HG03066 (cell line): ENCODE results near the gene ANAPC2.

Experiments used
- ATAC-seq: cut with Tn5 transposase; IDR thresholded peaks from one replicate; pipeline ENCODE4 v1.9.1; 2021; ENCODE audit warnings: low read depth; ENCODE audit not compliant: unreplicated experiment

The ANAPC2 gene

DNA sequence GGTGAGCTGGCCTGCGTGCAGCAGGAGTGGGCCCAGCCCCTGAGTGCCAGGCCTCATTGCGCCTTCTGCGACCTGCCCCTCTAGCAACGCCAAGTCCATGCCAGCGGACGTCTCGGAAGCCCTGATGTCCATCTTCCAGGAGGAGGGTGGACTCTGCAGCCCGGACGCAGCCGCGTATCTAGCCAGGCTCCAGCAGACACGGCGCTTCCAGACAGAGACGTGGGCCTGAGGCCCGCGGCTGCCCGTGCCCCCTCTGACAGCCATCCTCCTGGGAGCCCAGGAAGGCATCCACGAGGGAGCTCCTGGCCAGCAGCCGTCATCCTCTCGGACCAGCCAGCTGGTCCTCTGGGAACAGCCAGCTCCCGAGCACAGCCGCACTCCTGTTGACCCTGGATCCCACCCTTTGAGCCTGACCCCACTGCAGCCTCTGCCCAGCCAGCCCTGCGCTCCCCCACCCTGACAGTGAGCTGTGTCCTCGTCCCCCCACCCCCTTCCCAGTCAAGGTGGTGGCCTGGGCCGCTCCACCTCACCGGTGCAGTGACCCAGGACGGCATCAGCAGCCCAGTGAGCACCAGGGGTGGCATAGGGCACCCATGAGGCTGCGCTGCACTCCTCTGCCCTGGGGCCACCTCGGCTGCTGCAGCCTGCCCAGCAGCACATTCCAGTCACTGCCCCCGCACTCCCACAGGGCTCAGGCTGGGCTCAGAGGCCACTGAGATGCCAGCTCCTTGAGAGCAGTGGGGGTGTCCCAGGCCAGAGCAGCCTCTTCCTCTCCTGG is 28.0 kb upstream of the ANAPC2 start:
- ATAC-seq: no peak

DNA sequence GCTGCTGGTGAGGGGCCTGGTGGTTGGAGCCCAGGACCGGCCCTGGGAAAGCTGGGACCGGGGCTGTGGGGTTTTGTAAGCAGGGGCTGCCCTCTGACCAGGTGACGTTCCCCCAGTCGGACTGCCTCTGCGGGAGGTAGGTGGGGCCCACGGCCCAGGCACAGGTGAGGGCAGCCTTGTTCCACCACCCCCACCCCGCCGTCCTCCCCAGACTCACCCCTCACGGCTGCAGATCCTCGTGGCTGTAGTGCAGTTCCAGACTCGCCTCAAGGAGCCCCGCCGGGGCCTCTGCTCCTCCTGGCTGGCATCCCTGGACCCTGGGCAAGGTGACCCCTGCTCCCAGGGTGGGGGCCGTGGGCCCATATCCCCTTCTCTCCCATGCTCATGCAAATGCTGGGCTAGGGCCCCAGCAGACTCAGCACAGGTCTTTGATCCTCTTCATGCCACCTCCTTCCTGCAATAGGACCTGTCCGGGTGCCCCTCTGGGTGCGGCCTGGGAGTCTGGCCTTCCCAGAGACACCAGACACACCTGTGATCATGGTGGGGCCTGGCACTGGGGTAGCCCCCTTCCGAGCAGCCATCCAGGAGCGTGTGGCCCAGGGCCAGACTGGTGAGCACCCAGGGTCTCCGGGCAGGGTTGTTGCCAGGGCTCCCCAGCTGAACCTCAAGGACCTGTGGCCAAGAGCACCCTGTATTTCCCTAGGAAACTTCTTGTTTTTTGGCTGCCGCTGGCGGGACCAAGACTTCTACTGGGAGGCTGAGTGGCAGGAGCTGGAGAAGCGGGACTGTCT is 27.0 kb upstream of the ANAPC2 start:
- ATAC-seq: no peak

DNA sequence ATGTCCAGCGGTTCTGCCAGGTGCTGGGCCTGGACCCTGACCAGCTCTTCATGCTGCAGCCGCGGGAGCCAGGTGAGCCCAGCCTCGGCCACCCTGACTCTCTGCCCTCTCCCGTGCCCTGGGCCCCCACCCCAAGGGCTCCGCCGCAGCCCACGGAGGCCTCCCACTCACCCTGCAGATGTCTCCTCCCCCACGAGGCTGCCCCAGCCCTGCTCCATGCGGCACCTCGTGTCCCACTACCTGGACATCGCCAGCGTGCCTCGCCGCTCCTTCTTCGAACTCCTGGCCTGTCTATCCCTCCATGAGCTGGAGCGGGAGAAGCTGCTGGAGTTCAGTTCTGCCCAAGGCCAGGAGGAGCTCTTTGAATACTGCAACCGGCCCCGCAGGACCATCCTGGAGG is 26.3 kb upstream of the ANAPC2 start:
- ATAC-seq: no peak

DNA sequence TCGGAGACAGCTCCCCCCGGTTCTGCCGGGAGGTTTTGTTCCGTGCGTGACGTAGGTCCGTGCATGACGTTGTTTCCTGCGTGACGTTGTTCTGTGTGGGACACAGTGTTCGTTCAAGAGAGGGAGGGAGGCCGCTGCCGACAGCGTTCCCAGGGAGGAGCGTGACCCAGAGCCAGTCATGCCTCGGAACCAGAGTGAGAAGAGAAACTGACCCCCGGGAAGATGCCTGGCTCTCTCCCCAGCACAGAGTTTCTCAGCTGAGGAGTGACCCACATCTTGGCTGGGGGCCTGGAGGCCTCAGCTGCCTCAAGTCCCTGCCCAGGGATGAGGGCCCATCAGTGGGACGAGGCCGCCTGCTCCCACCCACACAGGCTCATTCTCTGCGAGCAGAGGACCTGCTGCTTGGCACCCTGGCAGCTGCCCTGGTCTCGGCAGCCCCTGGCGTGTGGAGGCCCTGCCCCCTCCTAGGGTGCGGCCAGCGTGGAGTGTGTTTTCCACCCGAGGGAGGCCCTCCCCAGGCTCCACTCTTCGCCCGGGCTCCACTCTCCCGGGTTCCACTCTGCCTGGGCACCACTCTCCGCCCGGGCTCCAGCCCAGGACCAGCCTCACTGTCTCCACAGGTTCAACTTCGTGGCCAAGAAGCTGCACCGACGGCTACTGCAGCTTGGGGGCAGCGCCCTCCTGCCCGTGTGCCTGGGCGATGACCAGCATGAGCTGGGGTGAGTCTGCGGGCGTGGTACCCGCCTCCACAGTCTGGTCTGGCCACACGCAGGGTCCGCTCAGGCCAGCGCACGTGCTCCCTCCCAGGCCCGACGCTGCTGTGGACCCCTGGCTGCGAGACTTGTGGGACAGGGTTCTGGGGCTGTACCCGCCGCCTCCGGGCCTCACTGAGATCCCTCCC is 25.1 kb upstream of the ANAPC2 start:
- ATAC-seq: no peak

DNA sequence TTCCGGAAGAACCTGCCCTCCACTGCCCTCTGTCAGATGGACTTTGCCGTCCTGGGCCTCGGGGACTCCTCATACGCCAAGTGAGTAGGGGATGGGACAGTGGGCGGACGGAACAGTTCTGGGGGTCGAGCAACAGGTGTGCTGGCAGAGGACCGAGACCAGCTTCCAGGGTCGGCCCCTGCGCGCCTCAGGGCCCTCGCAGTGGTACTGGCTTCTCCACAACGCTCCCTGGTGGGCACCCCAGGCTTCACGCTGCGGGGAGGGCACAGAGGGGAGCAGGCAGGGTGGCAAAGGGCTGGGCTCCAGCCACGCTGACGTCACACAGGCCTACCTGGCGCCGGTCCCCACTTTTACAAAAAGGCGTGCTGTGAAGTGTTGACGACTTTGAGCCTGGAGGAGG is 24.2 kb upstream of the ANAPC2 start:
- ATAC-seq: no peak

DNA sequence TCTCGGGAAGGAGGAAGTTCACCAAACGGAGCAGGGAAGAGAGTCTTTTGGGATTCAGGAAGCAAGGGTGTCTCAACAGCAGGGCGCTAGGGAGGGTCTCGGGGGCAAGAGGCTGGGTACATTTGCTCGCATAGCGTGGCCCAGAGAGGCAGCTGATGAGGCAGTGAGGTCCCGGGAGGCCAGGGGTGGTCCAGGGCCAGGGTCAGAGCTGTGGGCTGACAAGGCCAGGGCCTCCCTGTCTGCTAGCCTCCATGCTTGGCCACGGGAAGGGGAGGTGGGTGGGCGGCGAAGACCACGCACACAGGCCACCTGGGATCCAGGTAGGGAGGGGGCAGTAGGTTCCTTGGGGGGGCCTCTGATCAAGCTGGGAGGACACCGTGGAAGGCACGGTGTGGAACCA is 23.2 kb upstream of the ANAPC2 start:
- ATAC-seq: no peak

DNA sequence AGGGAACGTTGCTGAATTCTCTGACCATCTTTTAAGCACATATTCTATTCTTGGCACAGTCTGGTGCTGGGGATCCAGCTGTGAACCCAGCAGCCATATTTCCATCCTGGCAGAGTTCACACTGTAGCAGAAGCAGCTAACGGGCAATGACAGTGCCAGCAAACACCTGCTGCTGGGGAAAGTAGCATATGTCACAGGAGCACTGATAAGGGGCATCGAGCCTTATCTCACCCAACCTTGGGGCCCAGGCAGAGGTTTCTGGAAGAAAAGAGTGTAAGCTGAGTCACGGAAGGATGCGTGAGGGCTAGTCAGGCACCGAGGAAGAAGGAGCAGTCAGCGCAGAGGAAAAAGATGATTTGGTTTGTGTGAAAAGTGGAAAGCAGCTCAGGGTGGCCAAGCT is 18.2 kb upstream of the ANAPC2 start:
- no peak for ATAC-seq

DNA sequence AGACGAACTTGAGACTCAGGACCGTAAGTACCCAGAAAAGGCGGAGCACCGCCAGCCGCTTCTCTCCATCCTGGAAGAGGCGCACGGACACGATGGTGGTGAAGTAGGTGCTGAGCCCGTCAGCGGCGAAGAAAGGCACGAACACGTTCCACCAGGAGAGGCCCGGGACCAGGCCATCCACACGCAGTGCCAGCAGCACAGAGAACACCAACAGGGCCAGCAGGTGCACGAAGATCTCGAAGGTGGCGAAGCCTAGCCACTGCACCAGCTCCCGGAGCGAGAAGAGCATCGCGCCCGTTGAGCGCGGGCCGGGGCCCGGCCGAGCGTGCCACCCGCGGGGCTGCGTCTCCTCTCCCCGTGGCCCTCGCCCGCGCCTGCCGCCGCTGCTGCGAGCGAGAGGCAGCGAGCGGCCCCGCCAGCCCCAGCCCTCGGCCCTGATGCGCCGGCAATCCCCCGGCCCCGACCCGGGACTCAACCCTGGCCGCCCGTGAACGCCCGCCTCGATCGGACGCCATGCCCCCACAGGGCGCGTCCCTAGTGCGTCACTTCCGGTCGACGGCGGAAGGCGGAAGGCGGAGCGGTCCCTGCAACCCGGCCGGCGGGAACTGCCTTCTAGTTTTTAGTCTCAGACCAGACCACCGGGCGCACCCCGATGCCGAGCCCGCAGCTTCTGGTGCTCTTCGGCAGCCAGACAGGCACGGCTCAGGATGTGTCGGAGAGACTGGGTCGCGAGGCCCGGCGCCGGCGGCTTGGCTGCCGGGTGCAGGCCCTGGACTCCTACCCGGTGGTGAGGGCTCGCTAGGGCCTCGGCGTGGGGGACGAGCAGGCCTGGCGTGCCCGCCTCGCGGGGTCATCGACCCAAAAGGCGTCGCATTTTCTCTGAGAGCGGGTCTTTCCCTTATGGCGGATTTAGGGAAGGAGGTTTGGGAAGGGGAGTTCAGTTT is 17.0 kb upstream of the ANAPC2 start, which contains the start of the genes NDOR1 and TMEM203:
NDOR1 (plus strand) TSS at position 575 of the 944 bp plus-strand sequence; CDS start at position 653, 78 bp downstream.
TMEM203 (minus strand) TSS at position 523 of the 944 bp plus-strand sequence; CDS start at position 289, 234 bp downstream.
- no peak for ATAC-seq

DNA sequence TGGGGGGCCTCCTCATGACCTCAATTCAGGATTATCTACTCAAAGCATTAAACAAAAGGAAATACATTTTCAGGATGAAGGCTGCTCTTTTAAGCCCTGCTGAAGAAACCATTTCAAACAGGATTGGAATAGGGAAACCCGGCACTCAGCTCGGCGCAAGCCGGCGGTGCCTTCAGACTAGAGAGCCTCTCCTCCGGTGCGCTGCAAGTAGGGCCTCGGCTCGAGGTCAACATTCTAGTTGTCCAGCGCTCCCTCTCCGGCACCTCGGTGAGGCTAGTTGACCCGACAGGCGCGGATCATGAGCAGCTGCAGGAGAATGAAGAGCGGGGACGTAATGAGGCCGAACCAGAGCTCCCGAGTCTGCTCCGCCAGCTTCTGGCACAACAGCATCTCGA is 16.4 kb upstream of the ANAPC2 start:
- ATAC-seq: no peak

DNA sequence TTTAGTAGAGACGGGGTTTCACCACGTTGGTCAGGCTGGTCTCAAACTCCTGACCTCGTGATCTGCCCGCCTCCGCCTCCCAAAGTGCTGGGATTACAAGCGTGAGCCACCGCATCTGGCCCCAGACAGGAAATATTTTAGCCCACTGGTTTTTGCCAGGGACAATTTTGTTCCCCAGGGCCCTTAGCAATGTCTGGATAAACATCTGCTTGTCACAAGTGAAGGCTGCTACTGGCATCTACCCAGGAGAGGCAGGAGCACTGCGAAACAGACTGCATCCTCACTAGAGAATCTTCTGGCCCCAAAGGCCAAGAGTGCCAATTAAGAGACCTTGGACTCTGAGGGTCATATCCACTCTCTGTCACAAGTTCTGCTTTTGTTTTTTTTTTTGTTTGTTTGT is 14.6 kb upstream of the ANAPC2 start:
- ATAC-seq: no peak

DNA sequence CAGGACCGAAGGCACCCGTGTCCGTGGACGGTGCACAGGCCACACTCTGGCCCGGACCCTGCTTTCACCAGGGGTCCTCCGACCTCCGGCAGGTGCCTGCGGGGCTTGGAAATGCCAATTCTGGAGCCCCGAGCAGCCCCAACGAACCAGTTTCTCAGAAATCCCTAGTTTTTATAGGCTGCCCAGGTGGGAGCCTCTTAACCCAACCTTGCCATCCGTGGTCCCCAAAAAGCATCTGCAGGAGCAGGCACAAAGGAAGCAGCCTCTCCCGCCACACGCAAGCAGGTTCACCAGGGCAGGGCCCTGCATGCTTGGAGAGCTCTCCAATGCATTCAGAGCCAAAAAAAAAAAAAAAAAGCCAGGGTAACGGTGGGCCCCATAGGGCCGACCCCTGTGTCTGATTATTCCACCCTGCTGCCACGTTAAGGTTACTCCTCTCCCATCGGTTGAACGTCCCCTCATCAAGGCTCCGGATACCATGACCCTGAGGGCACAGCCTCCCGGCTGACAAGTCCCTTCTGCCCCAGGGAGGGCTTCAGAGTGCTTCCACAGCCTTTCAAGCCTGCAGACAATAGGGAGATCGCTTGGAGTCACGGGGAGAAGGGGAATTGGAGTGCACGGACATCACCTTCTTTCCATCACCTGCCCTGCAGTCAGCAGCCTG is 13.0 kb upstream of the ANAPC2 start:
- ATAC-seq: no peak

DNA sequence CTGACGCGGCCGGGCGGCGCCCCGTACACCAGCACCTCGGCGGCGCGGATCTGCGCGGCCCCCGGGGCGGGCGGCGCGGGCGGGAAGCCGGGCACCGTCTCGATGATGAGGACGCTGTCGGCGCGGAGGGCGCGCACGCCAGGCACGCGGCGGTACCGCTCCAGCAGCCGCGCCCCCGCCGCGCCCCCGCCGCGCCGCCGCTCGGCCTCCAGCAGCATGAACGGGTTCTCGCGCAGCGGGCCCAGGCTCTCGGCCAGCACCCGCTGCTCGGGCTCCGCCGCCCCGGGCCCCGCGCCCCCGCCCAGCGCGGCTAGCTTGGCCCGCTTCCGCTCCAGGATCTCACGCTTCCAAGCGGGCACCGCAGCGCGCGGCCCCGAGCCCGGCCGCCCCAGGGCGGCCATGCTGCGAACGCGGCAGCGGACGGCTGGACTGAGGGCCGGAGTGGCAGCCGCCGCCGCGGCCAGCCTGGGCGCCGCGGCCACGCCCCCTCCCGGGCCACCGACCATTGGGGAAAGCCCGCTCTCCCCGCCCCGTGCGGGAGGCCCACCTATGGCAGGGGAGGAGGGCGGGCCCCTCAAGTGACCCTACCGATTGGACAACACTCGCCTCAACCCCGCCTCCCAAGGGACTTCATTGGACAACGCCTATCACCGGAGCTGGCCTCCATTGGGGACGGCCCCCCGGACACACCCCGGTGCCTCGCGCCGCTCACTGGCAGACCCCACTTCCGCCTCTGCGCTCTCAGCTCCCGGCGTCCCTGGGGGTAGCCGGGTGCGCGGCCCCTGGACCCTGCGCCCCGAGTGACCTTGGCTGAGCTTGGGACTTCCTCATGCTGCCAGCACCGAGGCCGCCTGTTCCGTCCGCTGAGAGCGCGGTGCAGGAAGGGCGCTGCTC is 12.2 kb upstream of the ANAPC2 start, which contains the start of gene TPRN:
TPRN (minus strand) TSS at position 431 of the 894 bp plus-strand sequence; CDS start at position 401, 30 bp downstream.
- ATAC-seq: peak; percentile 92

DNA sequence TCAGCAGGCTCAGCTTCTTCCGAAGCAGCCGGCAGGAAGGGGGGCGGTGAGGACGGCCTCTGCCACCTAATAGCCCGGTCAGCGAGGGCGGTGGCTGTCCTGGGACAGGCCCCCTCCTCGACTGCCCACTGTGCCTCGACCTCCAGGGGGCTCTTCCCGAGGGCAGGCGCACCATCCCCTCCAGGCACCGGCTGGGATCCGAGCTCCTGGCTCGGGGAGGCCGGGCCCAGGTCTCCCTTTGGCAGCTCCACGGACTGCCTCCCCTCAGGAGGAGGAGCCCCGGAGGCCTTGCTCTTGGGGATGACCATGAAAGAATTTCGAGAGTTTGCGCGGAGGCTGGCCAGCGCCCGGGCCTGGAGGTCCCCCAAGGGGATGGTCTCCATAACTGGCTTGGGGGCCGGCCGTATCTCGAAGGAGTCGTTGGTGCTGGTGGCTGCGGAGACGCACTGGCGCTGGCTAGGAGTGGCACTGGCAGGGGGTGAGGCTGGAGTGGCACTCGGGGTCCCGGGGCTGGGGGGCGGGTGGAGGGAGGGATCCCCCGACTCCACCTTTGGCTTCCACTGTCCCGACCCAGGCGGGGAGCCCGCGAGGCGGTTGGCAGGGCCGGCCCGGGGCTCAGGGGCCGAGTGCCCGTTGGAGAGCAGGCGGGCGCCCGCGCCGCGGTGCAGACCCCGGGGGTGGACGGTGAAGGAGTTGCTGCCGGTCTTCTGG is 11.2 kb upstream of the ANAPC2 start:
- ATAC-seq: no peak

DNA sequence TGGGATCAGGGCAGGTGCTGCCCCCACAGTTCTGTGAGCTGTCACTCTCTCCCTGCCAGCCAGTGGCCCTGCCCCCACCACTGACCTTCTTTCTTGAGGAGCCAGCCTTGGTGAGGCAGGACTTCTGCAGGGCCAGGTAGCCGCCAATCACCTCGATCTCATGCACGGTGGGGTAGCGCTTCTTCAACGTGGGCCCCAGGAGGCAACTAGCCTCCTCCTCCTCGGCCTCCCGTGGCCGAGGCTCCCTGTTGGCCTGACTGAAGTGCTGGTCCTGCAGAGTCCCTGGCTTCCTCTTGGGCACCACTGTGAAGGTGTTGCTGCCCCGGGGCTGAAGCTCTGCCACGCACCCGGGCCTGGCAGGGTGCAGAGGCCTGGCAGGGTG is 10.5 kb upstream of the ANAPC2 start:
- no peak for ATAC-seq

DNA sequence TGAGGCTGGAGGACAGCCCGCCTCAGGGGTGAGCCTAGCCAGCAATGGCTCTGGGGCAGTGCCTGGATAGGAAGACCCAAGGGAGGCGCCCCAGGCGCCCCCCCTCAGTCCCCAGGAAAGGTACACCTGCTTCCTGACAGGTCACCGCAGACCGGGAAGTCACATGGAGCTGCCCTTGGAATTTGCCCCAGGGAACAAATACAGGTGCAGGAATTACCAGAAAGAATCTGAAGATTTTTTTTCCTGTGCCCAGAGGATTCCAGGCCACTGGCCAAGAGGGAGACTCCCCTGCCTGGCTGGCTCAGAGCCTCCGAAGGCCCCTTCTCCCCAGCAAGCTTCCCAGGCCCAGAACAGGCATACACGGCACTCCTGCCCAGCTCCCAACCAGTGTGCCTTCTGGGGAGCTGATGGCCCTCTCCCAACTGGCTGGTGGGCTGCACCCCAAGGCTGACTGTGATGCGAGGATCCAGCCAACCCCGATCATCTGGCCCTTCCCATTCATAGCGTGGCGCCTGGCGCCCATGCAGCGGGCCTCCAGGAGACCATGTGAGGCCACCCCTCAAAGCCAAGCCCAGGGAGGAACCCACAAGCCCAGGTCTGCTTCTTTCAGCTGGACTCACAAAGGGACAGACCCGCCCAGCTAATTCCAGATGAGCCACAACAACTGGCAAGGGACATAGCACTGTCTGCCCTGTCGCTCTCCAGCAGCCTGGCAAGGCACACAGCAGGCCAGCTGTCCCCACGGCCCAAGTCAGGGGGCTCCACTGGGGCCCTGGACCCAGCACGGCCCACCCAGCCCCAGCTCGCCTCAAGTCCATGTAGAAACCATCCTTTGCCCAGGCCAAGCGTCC is 9.9 kb upstream of the ANAPC2 start:
- no peak for ATAC-seq

DNA sequence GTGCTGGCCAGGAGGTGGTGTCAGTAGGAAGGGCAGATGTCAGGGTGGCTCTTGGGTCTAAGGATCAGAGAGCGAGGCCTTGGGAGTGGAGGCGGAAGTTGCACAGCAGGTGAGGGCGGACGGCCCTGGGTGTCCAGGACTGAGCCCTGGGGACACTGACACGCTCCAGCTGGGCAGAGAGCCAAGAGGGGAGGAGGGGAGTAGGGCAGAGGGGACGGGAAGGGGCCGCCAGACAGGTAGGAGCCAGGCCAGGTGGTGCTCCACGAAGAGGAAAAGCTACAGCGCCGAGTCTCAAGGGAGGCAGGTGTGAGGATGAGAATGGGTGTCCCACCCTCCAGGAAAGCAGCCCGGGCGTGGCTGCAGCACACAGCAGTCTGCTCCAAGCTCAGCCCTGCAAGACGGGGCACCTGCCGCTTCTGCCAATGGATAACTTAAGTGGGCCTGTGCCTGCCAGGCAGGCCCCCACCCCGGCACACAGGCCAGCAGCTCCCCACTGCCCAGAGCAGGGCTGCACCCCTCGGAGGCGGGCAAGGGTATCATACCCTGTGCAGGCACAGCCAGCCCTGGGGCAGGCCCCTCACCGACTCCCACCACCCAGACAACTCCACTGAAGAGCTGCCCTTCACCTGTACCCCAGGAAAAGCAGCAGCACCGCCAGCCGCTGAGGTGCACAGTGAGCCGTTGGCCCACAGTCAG is 7.3 kb upstream of the ANAPC2 start:
- ATAC-seq: no peak
